CD14-positive monocyte (primary cell): ENCODE results near the gene MSLN. TPM values are rescaled to one million over a fixed set of nuclear protein-coding genes. Genes with fewer than 3 reads are reported as not detected.

Source experiments
- DNase-seq, 3 donors: peaks; one replicate each; pipeline ENCODE4 v3.0.0-alpha.2; 2011 to 2022
- H2AFZ ChIP-seq: 2 replicates; pipeline ENCODE4 v1.6.0; 2012; ENCODE audit warnings: mild to moderate bottlenecking, low read depth, low read length, inconsistent platforms; ENCODE audit not compliant: insufficient read depth, poor library complexity, severe bottlenecking
- H3K27ac ChIP-seq, 2 donors: 1 replicate in 1 of 2; 2 replicates in 1 of 2; pipeline ENCODE4 v1.5.1; 2012 to 2013; ENCODE audit warnings: low read length in 2 of 2, control low read depth in 1 of 2, inconsistent platforms in 1 of 2, low read depth in 1 of 2, mild to moderate bottlenecking in 1 of 2
- H3K27me3 ChIP-seq, 2 donors: one replicate each; pipeline versions ENCODE4 v1.6.0 to v1.6.1; 2011 to 2013; ENCODE audit warnings: low read length in 2 of 2; ENCODE audit not compliant: control insufficient read depth in 2 of 2, insufficient read depth in 2 of 2
- H3K36me3 ChIP-seq, 2 donors: replicated peaks in 1 of 2; 1 replicate in 1 of 2; 2 replicates in 1 of 2; pipeline versions ENCODE4 v1.5.1 to v1.6.1; 2012 to 2013; ENCODE audit warnings: low read length in 2 of 2, control low read depth in 1 of 2, inconsistent platforms in 1 of 2, mild to moderate bottlenecking in 1 of 2; ENCODE audit not compliant: insufficient read depth in 2 of 2, control insufficient read depth in 1 of 2
- H3K4me1 ChIP-seq, 2 donors: 1 replicate in 1 of 2; 2 replicates in 1 of 2; pipeline versions ENCODE4 v1.5.1 to v1.6.1; 2012 to 2013; ENCODE audit warnings: low read length in 2 of 2, control low read depth in 1 of 2, inconsistent platforms in 1 of 2, mild to moderate bottlenecking in 1 of 2, moderate library complexity in 1 of 2; ENCODE audit not compliant: insufficient read depth in 2 of 2, control insufficient read depth in 1 of 2
- H3K4me2 ChIP-seq: replicated peaks from 2 replicates; pipeline ENCODE3; 2012; ENCODE audit warnings: low read length, moderate library complexity, mild to moderate bottlenecking; ENCODE audit not compliant: poor library complexity, severe bottlenecking; ENCODE audit errors: extremely low read depth
- H3K4me3 ChIP-seq, 3 experiments: fragments of 200-600 bp in 1 of 3; sonication (generic) in 1 of 3; replicated peaks in 1 of 3; 1 replicate in 2 of 3; 2 replicates in 1 of 3; pipeline ENCODE4 v1.5.1; 2011 to 2013; ENCODE audit warnings: low read length in 3 of 3, mild to moderate bottlenecking in 3 of 3, control low read depth in 2 of 3, low read depth in 2 of 3, inconsistent platforms in 1 of 3, moderate library complexity in 1 of 3
- H3K79me2 ChIP-seq: 2 replicates; pipeline ENCODE4 v1.6.0; 2012; ENCODE audit warnings: mild to moderate bottlenecking, control low read depth, inconsistent platforms, low read length, moderate library complexity; ENCODE audit not compliant: insufficient read depth
- H3K9ac ChIP-seq: 2 replicates; pipeline ENCODE4 v1.6.0; 2017; ENCODE audit warnings: low read length, mild to moderate bottlenecking; ENCODE audit not compliant: insufficient read depth, poor library complexity, severe bottlenecking
- H3K9me3 ChIP-seq, 2 donors: replicated peaks in 1 of 2; 1 replicate in 1 of 2; 2 replicates in 1 of 2; pipeline versions ENCODE4 v1.5.1 to v1.6.1; 2012 to 2013; ENCODE audit warnings: low read length in 2 of 2, control low read depth in 1 of 2; ENCODE audit not compliant: control insufficient read depth in 1 of 2, insufficient read depth in 1 of 2
- H4K20me1 ChIP-seq: 2 replicates; pipeline ENCODE4 v1.6.0; 2012; ENCODE audit warnings: mild to moderate bottlenecking, low read length, control low read depth, moderate library complexity; ENCODE audit not compliant: insufficient read depth
- H3K27ac Mint-ChIP-seq, 7 donors: one replicate each; pipeline ENCODE4 v1.8.0; 2020; ENCODE audit warnings: mild to moderate bottlenecking in 7 of 7, mixed read lengths in 7 of 7, moderate library complexity in 6 of 7, inconsistent platforms in 2 of 7
- H3K27me3 Mint-ChIP-seq, 3 donors: one replicate each; pipeline ENCODE4 v1.8.0; 2021 to 2022; ENCODE audit warnings: low read depth in 3 of 3, mild to moderate bottlenecking in 3 of 3, mixed read lengths in 3 of 3, moderate library complexity in 3 of 3, inconsistent platforms in 1 of 3
- H3K36me3 Mint-ChIP-seq, 2 donors: one replicate each; pipeline ENCODE4 v1.8.0; 2020; ENCODE audit warnings: mixed read lengths in 2 of 2, inconsistent platforms in 1 of 2, mild to moderate bottlenecking in 1 of 2
- H3K4me1 Mint-ChIP-seq: one replicate; pipeline ENCODE4 v1.8.0; 2020; ENCODE audit warnings: mild to moderate bottlenecking, mixed read lengths
- H3K4me3 Mint-ChIP-seq, 2 donors: one replicate each; pipeline ENCODE4 v1.8.0; 2020; ENCODE audit warnings: mild to moderate bottlenecking in 2 of 2, mixed read lengths in 2 of 2, moderate library complexity in 1 of 2
- H3K9me3 Mint-ChIP-seq, 7 donors: one replicate each; pipeline ENCODE4 v1.8.0; 2020 to 2022; ENCODE audit warnings: mixed read lengths in 7 of 7, mild to moderate bottlenecking in 6 of 7, moderate library complexity in 6 of 7, inconsistent platforms in 2 of 7
- WGBS: methylation state at CpG from one replicate; pipeline ENCODE4 v1.1.5; 2013; ENCODE audit warnings: missing lambda C conversion rate; ENCODE audit not compliant: insufficient coverage; 5-methylcytosine and 5-hydroxymethylcytosine counted together
- intact Hi-C, 2 donors: fragments of 100-400 bp; cut with micrococcal nuclease; formaldehyde crosslinking; loops; one replicate each; pipeline versions ENCODE4 v1.15.0 to v1.15.1; 2023
- polyA plus RNA-seq, 3 donors: library from polyadenylated mRNA; depleted of rRNA in 1 of 3; unstranded in 2 of 3; stranded (reverse) in 1 of 3; fragments of 300-500 nt in 2 of 3; fragments of >200 nt in 1 of 3; fragmentation: Illumina TruSeq in 2 of 3; gene quantifications; 1 replicate in 2 of 3; 2 replicates in 1 of 3; pipeline ENCODE4 v1.2.3, GENCODE V29; 2012 to 2021
- small RNA-seq: library from RNA; depleted of rRNA; stranded (forward); fragments of <200 nt; gene quantifications from one replicate; pipeline ENCODE3, GENCODE V24; 2012; ENCODE audit warnings: low read depth; ENCODE audit not compliant: insufficient read length
- TF ChIP-seq, protein P1 (sequence below): fragments of 200-600 bp; IDR thresholded peaks from one replicate; pipeline ENCODE4 v1.8.0; 2022; ENCODE audit warnings: antibody characterized with exemption, mild to moderate bottlenecking

MSLN gene
- polyA plus RNA-seq, 3 donors: 0.07 to 0.29 TPM; not detected in 1

DNA sequence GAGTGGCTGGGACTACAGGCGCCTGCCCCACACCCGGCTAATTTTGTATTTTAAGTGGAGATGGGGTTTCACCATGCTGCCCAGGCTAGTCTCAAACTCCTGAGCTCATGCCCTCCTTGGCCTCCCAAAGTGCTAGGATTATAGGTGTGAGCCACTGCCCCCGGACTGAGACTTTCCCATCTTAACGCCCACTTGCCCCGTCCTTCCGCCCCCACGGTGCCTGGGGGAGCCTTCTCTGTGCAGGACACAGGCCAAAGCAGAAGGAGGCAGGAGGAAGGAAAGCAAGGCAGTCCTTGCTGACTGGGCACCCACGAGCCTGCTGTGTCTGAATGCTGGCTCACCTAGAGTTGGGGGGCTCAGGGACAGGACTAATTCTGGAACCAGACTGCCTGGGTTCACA is 57.6 kb downstream of the MSLN start:
- TF ChIP-seq, protein P1, sequence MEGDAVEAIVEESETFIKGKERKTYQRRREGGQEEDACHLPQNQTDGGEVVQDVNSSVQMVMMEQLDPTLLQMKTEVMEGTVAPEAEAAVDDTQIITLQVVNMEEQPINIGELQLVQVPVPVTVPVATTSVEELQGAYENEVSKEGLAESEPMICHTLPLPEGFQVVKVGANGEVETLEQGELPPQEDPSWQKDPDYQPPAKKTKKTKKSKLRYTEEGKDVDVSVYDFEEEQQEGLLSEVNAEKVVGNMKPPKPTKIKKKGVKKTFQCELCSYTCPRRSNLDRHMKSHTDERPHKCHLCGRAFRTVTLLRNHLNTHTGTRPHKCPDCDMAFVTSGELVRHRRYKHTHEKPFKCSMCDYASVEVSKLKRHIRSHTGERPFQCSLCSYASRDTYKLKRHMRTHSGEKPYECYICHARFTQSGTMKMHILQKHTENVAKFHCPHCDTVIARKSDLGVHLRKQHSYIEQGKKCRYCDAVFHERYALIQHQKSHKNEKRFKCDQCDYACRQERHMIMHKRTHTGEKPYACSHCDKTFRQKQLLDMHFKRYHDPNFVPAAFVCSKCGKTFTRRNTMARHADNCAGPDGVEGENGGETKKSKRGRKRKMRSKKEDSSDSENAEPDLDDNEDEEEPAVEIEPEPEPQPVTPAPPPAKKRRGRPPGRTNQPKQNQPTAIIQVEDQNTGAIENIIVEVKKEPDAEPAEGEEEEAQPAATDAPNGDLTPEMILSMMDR: no peak
- intact Hi-C loops: no loop called here
- H3K27me3 ChIP-seq: peaks cover 17 to 55% of the 10 kb centered on the region in 2 donors
- H3K36me3 Mint-ChIP-seq: no peaks in the 10 kb centered on the region
- peaks cover 0 to 9% (median 2%) of the 10 kb centered on the region in 7 donors for H3K9me3 Mint-ChIP-seq
- H3K4me3 Mint-ChIP-seq: no peak overlapping the region
- H3K27ac ChIP-seq: no peak overlapping the region
- no peak overlapping the region for H3K4me3 ChIP-seq
- H3K9ac ChIP-seq: no peak overlapping the region
- peaks cover 0 to 15% of the 10 kb centered on the region in 2 donors for H3K9me3 ChIP-seq
- no peaks in the 10 kb centered on the region for H3K36me3 ChIP-seq
- H3K27ac Mint-ChIP-seq: no peak overlapping the region
- no peak overlapping the region for H2AFZ ChIP-seq
- no peaks in the 10 kb centered on the region for H4K20me1 ChIP-seq
- H3K4me1 ChIP-seq: peaks cover 0 to 4% of the 10 kb centered on the region in 2 donors
- no peak for DNase-seq
- H3K27me3 Mint-ChIP-seq: peaks cover 41 to 53% (median 43%) of the 10 kb centered on the region in 3 donors
- H3K4me1 Mint-ChIP-seq: no peaks in the 10 kb centered on the region
- H3K79me2 ChIP-seq: no peaks in the 10 kb centered on the region
- no peak overlapping the region for H3K4me2 ChIP-seq
- WGBS: 78% methylated on average over 4 of the region's 8 CpGs

Small RNAs within 50 kb of the gene (small RNA-seq; reads per million reads assigned to genes)
- not detected for gene MIR662

Other genes starting within 250 kb of the MSLN start
- gene CAPN15, start 233.0 kb upstream of the MSLN start, polyA plus RNA-seq: 10 to 100 TPM in 1 of 3 donors, 1 to 10 TPM in 2; 3.4 to 42.6 (median 3.9) TPM
- gene PRR35, start 200.3 kb upstream of the MSLN start, polyA plus RNA-seq: not detected
- gene NHLRC4, start 193.7 kb upstream of the MSLN start, polyA plus RNA-seq: under 1 TPM; 0.29 to 0.57 (median 0.36) TPM
- 10 to 100 TPM; 11.4 to 39.8 (median 12.1) TPM for gene PIGQ, start 190.8 kb upstream of the MSLN start, polyA plus RNA-seq
- gene RAB40C, start 170.7 kb upstream of the MSLN start, polyA plus RNA-seq: 10 to 100 TPM; 10.0 to 22.6 (median 10.9) TPM
- gene WFIKKN1, start 129.7 kb upstream of the MSLN start, polyA plus RNA-seq: under 1 TPM in 1 of 3 donors, not detected in 2; 0.76 TPM
- 10 to 100 TPM; 57.1 to 80.9 (median 70.4) TPM for gene METTL26, start 124.4 kb upstream of the MSLN start, polyA plus RNA-seq
- gene MCRIP2, start 118.9 kb upstream of the MSLN start, polyA plus RNA-seq: 10 to 100 TPM; 23.7 to 65.6 (median 42.1) TPM
- 10 to 100 TPM in 1 of 3 donors, 1 to 10 TPM in 1, under 1 TPM in 1; 0.13 to 16.5 (median 1.1) TPM for gene WDR90, start 111.4 kb upstream of the MSLN start, polyA plus RNA-seq
- 100 to 1,000 TPM in 1 of 3 donors, 10 to 100 TPM in 2; 25.4 to 276 (median 26.3) TPM for gene RHOT2, start 92.6 kb upstream of the MSLN start, polyA plus RNA-seq
- gene RHBDL1, start 85.1 kb upstream of the MSLN start, polyA plus RNA-seq: 1 to 10 TPM in 1 of 3 donors, not detected in 2; 1.3 TPM
- gene STUB1, start 80.3 kb upstream of the MSLN start, polyA plus RNA-seq: 100 to 1,000 TPM in 2 of 3 donors, 10 to 100 TPM in 1; 83.3 to 108 (median 106) TPM
- gene JMJD8, start 76.4 kb upstream of the MSLN start, polyA plus RNA-seq: 10 to 100 TPM; 28.7 to 45.3 (median 33.5) TPM
- gene WDR24, start 70.3 kb upstream of the MSLN start, polyA plus RNA-seq: 1 to 10 TPM; 5.7 to 9.2 (median 7.4) TPM
- 1 to 10 TPM in 1 of 3 donors, under 1 TPM in 2; 0.28 to 1.0 (median 0.49) TPM for gene FBXL16, start 54.9 kb upstream of the MSLN start, polyA plus RNA-seq
- 1 to 10 TPM in 2 of 3 donors, under 1 TPM in 1; 0.97 to 5.4 (median 1.7) TPM for gene METRN, start 45.6 kb upstream of the MSLN start, polyA plus RNA-seq
- 10 to 100 TPM; 21.5 to 56.3 (median 34.4) TPM for gene ANTKMT, start 39.6 kb upstream of the MSLN start, polyA plus RNA-seq
- under 1 TPM in 1 of 3 donors, not detected in 2; 0.96 TPM for gene CCDC78, start 34.3 kb upstream of the MSLN start, polyA plus RNA-seq
- 1 to 10 TPM in 2 of 3 donors, under 1 TPM in 1; 0.60 to 8.9 (median 1.5) TPM for gene HAGHL, start 33.6 kb upstream of the MSLN start, polyA plus RNA-seq
- 10 to 100 TPM in 2 of 3 donors, 1 to 10 TPM in 1; 8.6 to 41.1 (median 11.8) TPM for gene CIAO3, start 19.7 kb upstream of the MSLN start, polyA plus RNA-seq
- gene RPUSD1, start 27.6 kb downstream of the MSLN start, polyA plus RNA-seq: 10 to 100 TPM; 29.5 to 38.1 (median 31.5) TPM
- gene CHTF18, start 27.9 kb downstream of the MSLN start, polyA plus RNA-seq: 10 to 100 TPM in 1 of 3 donors, 1 to 10 TPM in 1, under 1 TPM in 1; 0.57 to 13.8 (median 2.2) TPM
- not detected for gene GNG13, start 40.0 kb downstream of the MSLN start, polyA plus RNA-seq
- 10 to 100 TPM in 2 of 3 donors, 1 to 10 TPM in 1; 5.9 to 14.7 (median 10.6) TPM for gene LMF1, start 210.2 kb downstream of the MSLN start, polyA plus RNA-seq
- not detected for gene SOX8, start 221.0 kb downstream of the MSLN start, polyA plus RNA-seq